ENCODE data around the gene PRDM16.

DNA sequence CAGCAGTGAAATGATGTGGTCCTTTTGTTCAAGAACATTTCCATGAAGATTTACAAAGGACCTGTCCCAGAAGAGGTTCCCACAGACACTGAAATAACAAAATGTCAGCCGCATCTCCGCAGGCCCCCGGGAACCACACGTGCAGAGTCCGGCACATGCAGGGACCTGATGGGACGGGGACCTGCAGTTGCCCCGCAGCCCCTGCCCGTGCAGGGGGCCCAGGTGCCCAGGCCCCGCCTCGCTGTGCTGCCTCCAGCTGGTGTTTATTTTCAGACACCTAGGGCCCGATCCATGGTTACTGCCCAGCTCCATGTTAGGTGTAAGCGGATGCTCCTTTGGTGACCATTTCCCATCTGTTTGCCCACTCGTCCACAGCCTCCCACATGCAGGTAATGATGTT, 236.2 kb downstream of the PRDM16 start:
- TF ChIP-seq, protein P1, sequence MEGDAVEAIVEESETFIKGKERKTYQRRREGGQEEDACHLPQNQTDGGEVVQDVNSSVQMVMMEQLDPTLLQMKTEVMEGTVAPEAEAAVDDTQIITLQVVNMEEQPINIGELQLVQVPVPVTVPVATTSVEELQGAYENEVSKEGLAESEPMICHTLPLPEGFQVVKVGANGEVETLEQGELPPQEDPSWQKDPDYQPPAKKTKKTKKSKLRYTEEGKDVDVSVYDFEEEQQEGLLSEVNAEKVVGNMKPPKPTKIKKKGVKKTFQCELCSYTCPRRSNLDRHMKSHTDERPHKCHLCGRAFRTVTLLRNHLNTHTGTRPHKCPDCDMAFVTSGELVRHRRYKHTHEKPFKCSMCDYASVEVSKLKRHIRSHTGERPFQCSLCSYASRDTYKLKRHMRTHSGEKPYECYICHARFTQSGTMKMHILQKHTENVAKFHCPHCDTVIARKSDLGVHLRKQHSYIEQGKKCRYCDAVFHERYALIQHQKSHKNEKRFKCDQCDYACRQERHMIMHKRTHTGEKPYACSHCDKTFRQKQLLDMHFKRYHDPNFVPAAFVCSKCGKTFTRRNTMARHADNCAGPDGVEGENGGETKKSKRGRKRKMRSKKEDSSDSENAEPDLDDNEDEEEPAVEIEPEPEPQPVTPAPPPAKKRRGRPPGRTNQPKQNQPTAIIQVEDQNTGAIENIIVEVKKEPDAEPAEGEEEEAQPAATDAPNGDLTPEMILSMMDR (conservative IDR thresholded peaks at IDR 0.05; ENCODE audit: low read length): no peak
- no peak for TF ChIP-seq EZH2phosphoT487 (IDR thresholded peaks at IDR 0.05; ENCODE audit: borderline replicate concordance)
